ENCODE measurements around the gene SPEN. TPM values are rescaled to one million over a fixed set of nuclear protein-coding genes. Genes with fewer than 3 reads are reported as not detected.
A peak's percentile ranks its signal among the peaks of the same experiment; 100 is the strongest.

The SPEN gene
- total and polyA plus RNA-seq, 2 experiments from 2014 or later: 14.9 to 43.6 TPM

DNA sequence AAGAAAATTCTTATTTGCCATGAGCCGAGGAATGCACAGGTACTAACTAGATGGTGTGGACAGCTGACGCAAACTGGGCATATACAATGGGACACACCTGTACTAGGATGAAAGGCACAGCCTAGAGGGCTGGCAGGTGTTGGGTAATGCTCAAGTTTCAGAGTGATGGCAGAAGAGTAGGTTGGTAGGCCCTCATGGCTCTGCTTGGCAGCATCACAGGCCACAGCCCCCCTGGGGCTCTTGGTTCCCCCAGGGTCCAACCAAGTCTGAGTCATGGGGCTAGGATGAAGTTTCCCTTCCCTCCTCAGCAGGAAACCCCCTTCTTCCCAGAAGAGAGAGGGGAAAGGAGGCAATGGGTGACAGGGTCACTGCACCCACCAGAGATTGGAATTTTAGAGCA, 35.2 kb downstream of the SPEN start (continued):
- TF ChIP-seq, protein P1, sequence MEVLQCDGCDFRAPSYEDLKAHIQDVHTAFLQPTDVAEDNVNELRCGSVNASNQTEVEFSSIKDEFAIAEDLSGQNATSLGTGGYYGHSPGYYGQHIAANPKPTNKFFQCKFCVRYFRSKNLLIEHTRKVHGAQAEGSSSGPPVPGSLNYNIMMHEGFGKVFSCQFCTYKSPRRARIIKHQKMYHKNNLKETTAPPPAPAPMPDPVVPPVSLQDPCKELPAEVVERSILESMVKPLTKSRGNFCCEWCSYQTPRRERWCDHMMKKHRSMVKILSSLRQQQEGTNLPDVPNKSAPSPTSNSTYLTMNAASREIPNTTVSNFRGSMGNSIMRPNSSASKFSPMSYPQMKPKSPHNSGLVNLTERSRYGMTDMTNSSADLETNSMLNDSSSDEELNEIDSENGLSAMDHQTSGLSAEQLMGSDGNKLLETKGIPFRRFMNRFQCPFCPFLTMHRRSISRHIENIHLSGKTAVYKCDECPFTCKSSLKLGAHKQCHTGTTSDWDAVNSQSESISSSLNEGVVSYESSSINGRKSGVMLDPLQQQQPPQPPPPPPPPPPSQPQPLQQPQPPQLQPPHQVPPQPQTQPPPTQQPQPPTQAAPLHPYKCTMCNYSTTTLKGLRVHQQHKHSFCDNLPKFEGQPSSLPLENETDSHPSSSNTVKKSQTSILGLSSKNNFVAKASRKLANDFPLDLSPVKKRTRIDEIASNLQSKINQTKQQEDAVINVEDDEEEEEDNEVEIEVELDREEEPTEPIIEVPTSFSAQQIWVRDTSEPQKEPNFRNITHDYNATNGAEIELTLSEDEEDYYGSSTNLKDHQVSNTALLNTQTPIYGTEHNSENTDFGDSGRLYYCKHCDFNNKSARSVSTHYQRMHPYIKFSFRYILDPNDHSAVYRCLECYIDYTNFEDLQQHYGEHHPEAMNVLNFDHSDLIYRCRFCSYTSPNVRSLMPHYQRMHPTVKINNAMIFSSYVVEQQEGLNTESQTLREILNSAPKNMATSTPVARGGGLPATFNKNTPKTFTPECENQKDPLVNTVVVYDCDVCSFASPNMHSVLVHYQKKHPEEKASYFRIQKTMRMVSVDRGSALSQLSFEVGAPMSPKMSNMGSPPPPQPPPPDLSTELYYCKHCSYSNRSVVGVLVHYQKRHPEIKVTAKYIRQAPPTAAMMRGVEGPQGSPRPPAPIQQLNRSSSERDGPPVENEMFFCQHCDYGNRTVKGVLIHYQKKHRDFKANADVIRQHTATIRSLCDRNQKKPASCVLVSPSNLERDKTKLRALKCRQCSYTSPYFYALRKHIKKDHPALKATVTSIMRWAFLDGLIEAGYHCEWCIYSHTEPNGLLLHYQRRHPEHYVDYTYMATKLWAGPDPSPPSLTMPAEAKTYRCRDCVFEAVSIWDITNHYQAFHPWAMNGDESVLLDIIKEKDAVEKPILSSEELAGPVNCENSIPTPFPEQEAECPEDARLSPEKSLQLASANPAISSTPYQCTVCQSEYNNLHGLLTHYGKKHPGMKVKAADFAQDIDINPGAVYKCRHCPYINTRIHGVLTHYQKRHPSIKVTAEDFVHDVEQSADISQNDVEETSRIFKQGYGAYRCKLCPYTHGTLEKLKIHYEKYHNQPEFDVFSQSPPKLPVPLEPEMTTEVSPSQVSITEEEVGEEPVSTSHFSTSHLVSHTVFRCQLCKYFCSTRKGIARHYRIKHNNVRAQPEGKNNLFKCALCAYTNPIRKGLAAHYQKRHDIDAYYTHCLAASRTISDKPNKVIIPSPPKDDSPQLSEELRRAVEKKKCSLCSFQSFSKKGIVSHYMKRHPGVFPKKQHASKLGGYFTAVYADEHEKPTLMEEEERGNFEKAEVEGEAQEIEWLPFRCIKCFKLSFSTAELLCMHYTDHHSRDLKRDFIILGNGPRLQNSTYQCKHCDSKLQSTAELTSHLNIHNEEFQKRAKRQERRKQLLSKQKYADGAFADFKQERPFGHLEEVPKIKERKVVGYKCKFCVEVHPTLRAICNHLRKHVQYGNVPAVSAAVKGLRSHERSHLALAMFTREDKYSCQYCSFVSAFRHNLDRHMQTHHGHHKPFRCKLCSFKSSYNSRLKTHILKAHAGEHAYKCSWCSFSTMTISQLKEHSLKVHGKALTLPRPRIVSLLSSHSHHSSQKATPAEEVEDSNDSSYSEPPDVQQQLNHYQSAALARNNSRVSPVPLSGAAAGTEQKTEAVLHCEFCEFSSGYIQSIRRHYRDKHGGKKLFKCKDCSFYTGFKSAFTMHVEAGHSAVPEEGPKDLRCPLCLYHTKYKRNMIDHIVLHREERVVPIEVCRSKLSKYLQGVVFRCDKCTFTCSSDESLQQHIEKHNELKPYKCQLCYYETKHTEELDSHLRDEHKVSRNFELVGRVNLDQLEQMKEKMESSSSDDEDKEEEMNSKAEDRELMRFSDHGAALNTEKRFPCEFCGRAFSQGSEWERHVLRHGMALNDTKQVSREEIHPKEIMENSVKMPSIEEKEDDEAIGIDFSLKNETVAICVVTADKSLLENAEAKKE (CRISPR knock-in tag; IDR thresholded peaks at IDR 0.05): no peak
- TF ChIP-seq CTCF (conservative IDR thresholded peaks at IDR 0.05; ENCODE audit: low read depth in 2 of 2): no peak

- no peak overlapping the region for H3K4me2 ChIP-seq
- H3K4me1 ChIP-seq (ENCODE audit: insufficient read depth): peaks cover 19% of the 10 kb centered on the region
- no peak overlapping the region for H2AFZ ChIP-seq
- no peaks in the 10 kb centered on the region for H3K9me3 Mint-ChIP-seq
- H3K9me2 ChIP-seq (ENCODE audit: insufficient read depth): no peaks in the 10 kb centered on the region
- peaks cover 97% of the 10 kb centered on the region for H3K79me2 ChIP-seq (replicated peaks; ENCODE audit: insufficient read depth)
- no peak overlapping the region for H3K4me3 ChIP-seq
- H3K4me3 Mint-ChIP-seq: no peak overlapping the region
- DNase-seq (ENCODE audit: low spot score): no peak
- H3K27me3 ChIP-seq (ENCODE audit: insufficient read depth): no peaks in the 10 kb centered on the region
- no peaks in the 10 kb centered on the region for H3K36me3 ChIP-seq (ENCODE audit: insufficient read depth)
- peak overlapping the region; percentile 39; the same call in 1 of the 2 replicates for H3K27ac Mint-ChIP-seq
- H3K27ac ChIP-seq (ENCODE audit: low read depth): 0 out of 2 replicates have a peak overlapping the region, but pooled peaks have one; percentile 13
- no peak for ATAC-seq
- H3K4me1 Mint-ChIP-seq: peaks cover 28% of the 10 kb centered on the region
- H3K36me3 Mint-ChIP-seq (ENCODE audit: low read depth): no peaks in the 10 kb centered on the region
- no peaks in the 10 kb centered on the region; the same call in 1 of the 2 replicates for H3F3A ChIP-seq (replicated peaks; ENCODE audit: low read depth)
- peaks cover 6% of the 10 kb centered on the region; the same call in 1 of the 2 replicates for H4K20me1 ChIP-seq (replicated peaks; ENCODE audit: insufficient read depth)
- peaks cover 6% of the 10 kb centered on the region for H3K27me3 Mint-ChIP-seq (ENCODE audit: insufficient read depth, low read depth, poor library complexity)
- TF ChIP-seq ETS1 (IDR thresholded peaks at IDR 0.05) (no peak), EZH2 (IDR thresholded peaks at IDR 0.05; ENCODE audit: low read depth, unreplicated experiment) (no peak), POLR2AphosphoS5 (IDR thresholded peaks at IDR 0.05; ENCODE audit: low read depth) (no peak), NANOG (IDR thresholded peaks at IDR 0.05; ENCODE audit: borderline replicate concordance) (no peak), CREB1 (CRISPR knock-in tag; IDR thresholded peaks at IDR 0.05; ENCODE audit: low read depth) (no peak), ZNF114 (CRISPR knock-in tag; IDR thresholded peaks at IDR 0.05) (no peak), CTCF (conservative IDR thresholded peaks at IDR 0.05; ENCODE audit: low read depth in 2 of 2) (no peak), STAT1 (IDR thresholded peaks at IDR 0.05; ENCODE audit: unreplicated experiment) (no peak)
- TF ChIP-seq, protein P2, sequence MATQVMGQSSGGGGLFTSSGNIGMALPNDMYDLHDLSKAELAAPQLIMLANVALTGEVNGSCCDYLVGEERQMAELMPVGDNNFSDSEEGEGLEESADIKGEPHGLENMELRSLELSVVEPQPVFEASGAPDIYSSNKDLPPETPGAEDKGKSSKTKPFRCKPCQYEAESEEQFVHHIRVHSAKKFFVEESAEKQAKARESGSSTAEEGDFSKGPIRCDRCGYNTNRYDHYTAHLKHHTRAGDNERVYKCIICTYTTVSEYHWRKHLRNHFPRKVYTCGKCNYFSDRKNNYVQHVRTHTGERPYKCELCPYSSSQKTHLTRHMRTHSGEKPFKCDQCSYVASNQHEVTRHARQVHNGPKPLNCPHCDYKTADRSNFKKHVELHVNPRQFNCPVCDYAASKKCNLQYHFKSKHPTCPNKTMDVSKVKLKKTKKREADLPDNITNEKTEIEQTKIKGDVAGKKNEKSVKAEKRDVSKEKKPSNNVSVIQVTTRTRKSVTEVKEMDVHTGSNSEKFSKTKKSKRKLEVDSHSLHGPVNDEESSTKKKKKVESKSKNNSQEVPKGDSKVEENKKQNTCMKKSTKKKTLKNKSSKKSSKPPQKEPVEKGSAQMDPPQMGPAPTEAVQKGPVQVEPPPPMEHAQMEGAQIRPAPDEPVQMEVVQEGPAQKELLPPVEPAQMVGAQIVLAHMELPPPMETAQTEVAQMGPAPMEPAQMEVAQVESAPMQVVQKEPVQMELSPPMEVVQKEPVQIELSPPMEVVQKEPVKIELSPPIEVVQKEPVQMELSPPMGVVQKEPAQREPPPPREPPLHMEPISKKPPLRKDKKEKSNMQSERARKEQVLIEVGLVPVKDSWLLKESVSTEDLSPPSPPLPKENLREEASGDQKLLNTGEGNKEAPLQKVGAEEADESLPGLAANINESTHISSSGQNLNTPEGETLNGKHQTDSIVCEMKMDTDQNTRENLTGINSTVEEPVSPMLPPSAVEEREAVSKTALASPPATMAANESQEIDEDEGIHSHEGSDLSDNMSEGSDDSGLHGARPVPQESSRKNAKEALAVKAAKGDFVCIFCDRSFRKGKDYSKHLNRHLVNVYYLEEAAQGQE (IDR thresholded peaks at IDR 0.05; ENCODE audit: unreplicated experiment): no peak
Observed at GRCh38 chr1:15883326-15883725, 35.8 kb downstream of the SPEN start.

Data from GM23338 (cell line).